Renal pelvis (tissue), 12 donors: Measurements from ENCODE around the gene TRIM2. TPM values are rescaled to one million over a fixed set of nuclear protein-coding genes. Genes with fewer than 3 reads are reported as not detected.
"Not testable (repeated sequence)": the region's sequence is repeated elsewhere in the genome, so short reads cannot be mapped to it uniquely, and the experiment has no call there.

Experiments used
- DNase-seq: peaks from one replicate; pipeline ENCODE4 v3.0.0-alpha.2; 2013
- long read RNA-seq, 16 experiments: transcript quantifications; one replicate each; lab custom pipeline, GENCODE V29; 2026
- polyA plus RNA-seq, 3 donors: library from polyadenylated mRNA; unstranded; fragments of 120-200 nt; gene quantifications; one replicate each; pipeline ENCODE4 v1.2.1, GENCODE V29; 2013; ENCODE audit not compliant: insufficient read length in 3 of 3

TRIM2 gene
- polyA plus RNA-seq: 10 to 100 TPM; 67.8 to 85.8 (median 80.7) TPM
- long read RNA-seq, donor 1, full-length matches to known transcripts: 5 of 5 reads
- long read RNA-seq, donor 1, partial matches to known transcripts: 0 of 5 reads
- long read RNA-seq, donor 1, other reads (novel, unspliced or antisense): 0 of 5 reads
- long read RNA-seq, donor 2, full-length matches to known transcripts: 3 of 3 reads
- long read RNA-seq, donor 2, partial matches to known transcripts: 0 of 3 reads
- long read RNA-seq, donor 2, other reads (novel, unspliced or antisense): 0 of 3 reads
- long read RNA-seq, donor 3, full-length matches to known transcripts: 3 of 10 reads
- long read RNA-seq, donor 3, partial matches to known transcripts: 7 of 10 reads
- long read RNA-seq, donor 3, other reads (novel, unspliced or antisense): 0 of 10 reads
- long read RNA-seq, donor 4, partial matches to known transcripts: 0 of 1 reads
- long read RNA-seq, donor 4, other reads (novel, unspliced or antisense): 0 of 1 reads
- long read RNA-seq, donor 5, partial matches to known transcripts: 0 of 1 reads
- long read RNA-seq, donor 5, other reads (novel, unspliced or antisense): 0 of 1 reads
- long read RNA-seq, donor 6, full-length matches to known transcripts: 5 of 11 reads
- long read RNA-seq, donor 6, partial matches to known transcripts: 6 of 11 reads
- long read RNA-seq, donor 6, other reads (novel, unspliced or antisense): 0 of 11 reads
- long read RNA-seq, donor 7, full-length matches to known transcripts: 4 of 101 reads
- long read RNA-seq, donor 7, partial matches to known transcripts: 97 of 101 reads
- long read RNA-seq, donor 7, other reads (novel, unspliced or antisense): 0 of 101 reads
- long read RNA-seq, donor 8, partial matches to known transcripts: 0 of 1 reads
- long read RNA-seq, donor 8, other reads (novel, unspliced or antisense): 0 of 1 reads
- long read RNA-seq, donor 9, full-length matches to known transcripts: 2 of 18 reads
- long read RNA-seq, donor 9, partial matches to known transcripts: 16 of 18 reads
- long read RNA-seq, donor 9, other reads (novel, unspliced or antisense): 0 of 18 reads
- long read RNA-seq, donor 10, full-length matches to known transcripts: 4 of 17 reads
- long read RNA-seq, donor 10, partial matches to known transcripts: 13 of 17 reads
- long read RNA-seq, donor 10, other reads (novel, unspliced or antisense): 0 of 17 reads
- long read RNA-seq, donor 11, full-length matches to known transcripts: 1 of 16 reads
- long read RNA-seq, donor 11, partial matches to known transcripts: 15 of 16 reads
- long read RNA-seq, donor 11, other reads (novel, unspliced or antisense): 0 of 16 reads
- long read RNA-seq, donor 12, full-length matches to known transcripts: 9 of 9 reads
- long read RNA-seq, donor 12, partial matches to known transcripts: 0 of 9 reads
- long read RNA-seq, donor 12, other reads (novel, unspliced or antisense): 0 of 9 reads
- long read RNA-seq, donor 13, full-length matches to known transcripts: 1 of 15 reads
- long read RNA-seq, donor 13, partial matches to known transcripts: 14 of 15 reads
- long read RNA-seq, donor 13, other reads (novel, unspliced or antisense): 0 of 15 reads
- long read RNA-seq, donor 14, full-length matches to known transcripts: 3 of 46 reads
- long read RNA-seq, donor 14, partial matches to known transcripts: 43 of 46 reads
- long read RNA-seq, donor 14, other reads (novel, unspliced or antisense): 0 of 46 reads
- long read RNA-seq, donor 15, full-length matches to known transcripts: 4 of 4 reads
- long read RNA-seq, donor 15, partial matches to known transcripts: 0 of 4 reads
- long read RNA-seq, donor 15, other reads (novel, unspliced or antisense): 0 of 4 reads
- long read RNA-seq, donor 16, partial matches to known transcripts: 5 of 7 reads
- long read RNA-seq, donor 16, other reads (novel, unspliced or antisense): 0 of 7 reads

- peak; percentile 87 for DNase-seq
Observed at GRCh38 chr4:153204247-153204671, at the start of gene TRIM2. TRIM2 (plus strand) TSS chr4:153204443; CDS start chr4:153204531, 88 bp downstream.

GRCh38 chr4:153155686-153156085 is 48.6 kb upstream of the TRIM2 start:
- no peak for DNase-seq

- DNase-seq: no peak
Observed at GRCh38 chr4:153156263-153156662, 48.0 kb upstream of the TRIM2 start.

DNA sequence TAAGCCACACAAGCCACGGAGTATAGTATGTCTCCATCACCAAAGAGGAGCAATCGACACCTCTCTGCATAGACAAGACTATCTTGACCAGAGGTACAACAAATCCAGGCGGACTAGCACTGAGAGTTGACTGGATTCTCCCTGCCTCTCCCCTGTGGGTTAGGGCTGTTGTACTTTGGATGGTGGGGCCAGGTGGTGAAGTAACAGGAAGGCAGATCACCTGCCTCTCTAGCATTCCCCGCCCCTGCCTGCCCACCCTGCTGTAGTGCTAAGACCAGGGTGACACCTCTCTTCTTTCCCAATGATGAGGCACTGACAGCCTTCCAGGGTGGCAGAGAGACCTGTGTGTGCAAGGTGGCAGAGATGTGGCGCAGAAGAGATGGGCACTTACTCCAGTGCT is 47.5 kb upstream of the TRIM2 start:
- no peak for DNase-seq

DNA sequence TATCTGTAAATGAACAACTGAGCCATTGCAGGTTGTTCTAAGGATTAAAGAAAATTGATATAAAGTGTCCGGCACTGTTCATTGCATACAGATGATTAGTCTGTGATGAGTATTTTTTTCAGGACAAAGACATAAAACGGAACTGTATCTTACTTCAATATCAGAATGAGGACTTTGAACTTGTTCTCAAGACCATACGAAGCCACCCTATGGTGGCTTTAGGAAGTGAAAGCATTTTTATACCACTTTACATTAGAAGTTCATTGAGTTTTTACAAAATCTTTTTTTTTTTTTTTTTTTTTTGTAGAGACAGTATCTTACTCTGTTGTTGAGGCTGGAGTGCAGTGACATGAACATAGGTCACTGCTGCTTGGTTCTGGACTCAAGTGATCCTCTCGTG is 45.2 kb upstream of the TRIM2 start:
- DNase-seq: no peak

GRCh38 chr4:153159728-153160221 is 44.5 kb upstream of the TRIM2 start:
- DNase-seq: no peak

DNA sequence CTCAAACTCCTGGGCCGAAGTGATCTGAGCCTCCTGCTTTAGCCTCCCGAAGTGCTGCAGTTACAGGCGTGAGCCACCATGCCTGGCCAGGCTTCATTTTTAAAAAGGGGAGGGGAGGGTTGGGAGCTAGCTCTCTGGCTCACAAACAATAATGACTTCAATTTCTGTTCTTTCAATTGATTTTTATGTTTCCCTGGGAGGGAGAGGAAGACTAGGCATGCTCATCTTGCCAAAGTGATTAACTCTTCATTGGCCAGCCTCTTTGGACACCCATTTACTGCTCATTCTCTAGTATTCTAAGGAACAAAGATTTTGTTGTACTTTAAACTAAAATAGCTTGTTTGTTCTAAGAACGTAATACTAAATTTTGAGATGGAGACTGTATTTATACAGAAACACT is 43.4 kb upstream of the TRIM2 start:
- DNase-seq: no peak

DNA sequence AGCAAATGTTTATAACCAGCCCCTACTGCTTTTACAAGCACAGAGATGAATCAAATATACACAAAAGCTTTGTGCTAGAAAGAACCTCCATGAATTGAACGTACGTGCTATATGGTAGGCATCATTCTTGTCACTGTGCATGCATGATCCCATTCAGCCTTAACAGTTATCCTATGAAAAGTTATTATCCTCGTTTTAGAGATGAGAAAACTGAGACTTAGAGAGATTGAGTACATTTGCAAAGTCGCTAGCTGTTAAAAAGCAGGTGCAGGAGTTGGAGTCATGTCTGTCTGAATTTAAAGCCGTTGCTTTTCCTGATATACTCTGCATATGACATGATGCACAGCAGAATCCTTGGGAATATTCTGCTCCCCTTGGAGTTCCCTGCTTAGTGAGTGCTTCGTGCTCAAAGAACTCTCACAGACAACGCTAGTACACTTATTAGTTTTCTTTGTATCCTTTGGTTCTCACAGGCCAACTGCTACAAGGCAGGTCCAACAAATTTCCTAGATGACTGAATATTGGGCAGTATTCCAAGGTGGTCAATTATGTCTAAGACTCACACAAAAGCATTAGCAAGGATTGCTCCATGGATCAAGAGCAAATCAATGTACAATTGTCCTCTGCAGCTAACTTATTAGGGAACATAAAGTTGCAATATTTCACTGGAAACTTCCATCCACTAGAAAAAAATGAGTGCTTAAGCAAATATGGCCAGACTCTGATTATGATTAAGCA is 42.8 kb upstream of the TRIM2 start:
- no peak for DNase-seq

DNA sequence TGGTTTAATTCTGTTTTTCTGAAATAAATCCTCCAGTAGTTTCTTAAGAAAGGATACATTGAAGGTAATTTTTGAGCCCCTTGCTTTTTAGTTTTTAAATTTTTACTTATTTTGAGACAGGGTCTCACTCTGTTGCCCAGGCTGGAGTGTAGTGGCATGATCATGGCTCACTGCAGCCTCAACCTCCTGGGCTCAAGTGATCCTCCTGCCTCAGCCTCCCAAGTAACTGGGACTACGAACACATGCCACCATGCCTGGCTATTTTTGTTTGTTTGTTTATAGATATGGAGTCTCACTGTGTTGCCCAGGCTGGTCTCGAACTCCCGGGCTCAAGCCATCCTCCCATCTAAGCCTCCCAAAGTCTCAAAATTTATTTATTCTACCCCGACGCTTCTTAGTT is 39.0 kb upstream of the TRIM2 start:
- not testable (repeated sequence) for DNase-seq

- no peak for DNase-seq
Observed at GRCh38 chr4:153166716-153167501, 37.3 kb upstream of the TRIM2 start.

- DNase-seq: no peak
Observed at GRCh38 chr4:153169776-153170175, 34.5 kb upstream of the TRIM2 start.

- no peak for DNase-seq
Observed at GRCh38 chr4:153170407-153170806, 33.8 kb upstream of the TRIM2 start.

DNA sequence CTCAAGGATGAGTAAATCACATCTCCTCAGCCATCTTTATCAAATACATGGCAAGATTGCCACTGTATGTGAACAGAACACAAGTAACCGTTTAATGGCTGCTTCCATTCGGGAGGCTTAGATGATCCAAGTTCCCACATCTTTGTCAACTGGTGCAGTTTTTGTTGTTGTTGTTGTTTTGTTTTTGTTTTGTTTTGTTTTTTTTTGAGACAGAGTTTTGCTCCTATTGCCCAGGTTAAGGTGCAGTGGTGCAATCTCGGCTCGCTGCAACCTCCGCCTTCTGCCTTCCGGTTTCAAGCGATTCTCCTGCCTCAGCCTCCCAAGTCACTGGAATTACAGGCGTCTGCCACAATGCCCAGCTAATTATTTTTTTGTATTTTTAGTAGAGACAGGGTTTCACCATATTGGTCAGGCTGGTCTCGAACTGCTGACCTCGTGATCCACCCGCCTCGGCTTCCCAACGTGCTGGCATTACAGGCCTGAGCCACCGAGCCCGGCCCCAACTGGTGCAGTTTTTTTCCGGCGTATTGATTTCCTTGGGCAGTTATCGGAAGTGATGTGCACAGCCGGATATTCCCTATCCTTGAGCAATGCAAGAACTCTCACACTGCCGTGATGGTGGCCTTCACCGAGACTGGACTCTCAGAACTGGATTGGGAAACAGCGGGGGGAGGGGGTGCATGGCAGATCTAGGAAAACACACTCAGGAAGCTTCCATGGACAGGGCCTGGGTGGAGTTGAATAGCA is 29.2 kb upstream of the TRIM2 start:
- no peak for DNase-seq

DNA sequence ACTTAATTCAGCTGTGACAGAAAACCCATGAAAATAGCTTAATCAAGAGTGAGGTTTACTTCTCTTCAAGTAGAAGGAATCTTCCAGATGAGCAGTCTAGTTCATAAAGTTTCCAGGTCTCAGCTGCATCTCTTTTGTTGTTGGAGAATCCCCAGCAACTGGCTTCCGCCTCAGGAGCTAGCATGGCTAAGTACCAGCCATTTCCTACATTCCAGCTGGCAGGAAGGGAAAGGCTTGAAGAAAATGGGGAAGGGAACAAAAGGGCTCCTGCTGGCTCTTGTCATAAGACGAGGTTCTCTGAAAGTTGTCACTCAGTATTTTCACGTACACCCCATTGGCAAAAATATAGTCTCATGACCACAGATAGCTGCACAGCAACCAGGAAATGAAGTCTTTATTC is 27.3 kb upstream of the TRIM2 start:
- no peak for DNase-seq

DNA sequence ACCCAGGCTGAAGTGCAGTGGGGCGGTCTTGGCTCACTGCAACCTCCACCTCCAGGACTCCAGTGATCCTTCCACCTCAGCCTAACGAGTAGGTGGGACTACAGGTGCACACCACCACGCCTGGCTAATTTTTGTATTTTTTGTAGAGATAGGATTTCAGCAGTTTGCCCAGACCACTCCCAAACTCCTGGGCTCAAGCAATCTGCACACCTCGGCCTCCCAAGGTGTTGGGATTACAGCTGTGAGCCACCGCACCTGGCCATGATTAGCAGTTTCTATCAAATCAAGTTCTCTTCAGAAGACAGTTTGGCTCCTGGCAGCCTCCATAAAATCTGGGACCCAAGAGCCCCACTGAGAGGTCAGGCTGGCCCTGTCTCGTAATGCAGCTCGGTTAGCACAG is 26.4 kb upstream of the TRIM2 start:
- DNase-seq: no peak

GRCh38 chr4:153179100-153179499 is 25.1 kb upstream of the TRIM2 start:
- DNase-seq: no peak

DNA sequence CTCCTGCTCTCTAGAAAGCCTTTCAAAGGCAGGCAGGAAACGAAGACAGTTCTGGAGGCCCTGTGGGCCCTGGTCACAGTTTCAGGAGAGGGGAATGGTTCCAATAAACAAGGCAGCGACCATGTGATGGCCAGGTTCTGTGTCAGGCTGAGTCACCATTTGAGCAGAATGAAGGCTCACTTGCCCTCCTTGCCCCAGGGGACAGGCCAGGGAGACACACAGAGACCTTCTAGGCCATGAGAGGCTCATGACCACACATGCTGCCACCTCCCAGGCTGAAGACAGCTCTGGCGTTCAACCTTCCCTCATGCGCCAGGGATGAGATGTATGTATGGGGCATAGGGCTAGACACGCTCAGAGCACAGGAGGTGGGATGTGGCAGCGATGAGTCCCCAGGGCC is 22.9 kb upstream of the TRIM2 start:
- DNase-seq: no peak

DNA sequence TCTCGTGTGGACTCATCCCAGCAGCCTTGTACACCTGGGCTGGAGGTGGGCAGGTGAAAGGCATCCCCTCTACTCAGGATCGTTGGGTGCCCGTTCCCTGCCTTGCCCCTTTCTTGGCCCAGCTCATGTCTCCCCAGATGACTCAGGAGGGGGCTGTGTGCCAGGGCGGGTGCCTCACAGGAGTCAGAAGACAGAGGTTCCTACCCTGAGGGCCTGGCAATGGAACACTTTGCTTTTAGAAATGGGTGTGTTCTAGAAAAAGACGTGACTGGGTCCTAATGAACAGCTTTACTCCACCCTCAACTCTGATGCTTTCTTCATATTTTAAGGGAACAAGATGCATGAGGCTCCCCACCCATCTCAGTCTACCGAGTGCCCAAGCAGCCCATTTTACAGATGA is 22.5 kb upstream of the TRIM2 start:
- DNase-seq: no peak
